Measurements from ENCODE around the gene AK4. TPM values are rescaled to one million over a fixed set of nuclear protein-coding genes. Genes with fewer than 3 reads are reported as not detected.

Gene AK4
- total RNA-seq, 6 donors from 2014 or later, result 0.44 to 7.0 (median 3.6) TPM

- Histone ChIP-seq H3K4me1 (peaks cover 9 to 16% (median 14%) of the 10 kb centered on the region in 4 donors), H3K4me3 (no peak overlapping the region), H3K27me3 (no peaks in the 10 kb centered on the region), H3K9me3 (no peaks in the 10 kb centered on the region), H3K36me3 (no peaks in the 10 kb centered on the region), H3K27ac (no peak overlapping the region)
- no peak for ATAC-seq (ENCODE audit: low FRiP score in 2 of 2)
- DNase-seq, result no peak
- WGBS, 2 donors, result 88 to 90% methylated on average over 2 of the region's 2 CpGs
- TF ChIP-seq POLR2A (IDR thresholded peaks at IDR 0.05) (no peak), POLR2AphosphoS5 (IDR thresholded peaks at IDR 0.05) (no peak), CTCF (IDR thresholded peaks at IDR 0.05) (no peak), EP300 (IDR thresholded peaks at IDR 0.05) (no peak)
Observed at GRCh38 chr1:65269612-65270011, 121.6 kb downstream of the AK4 start.

GRCh38 chr1:65276197-65276939 lies 128.4 kb downstream of the AK4 start:
- 82 to 90% methylated on average over 1 of the region's 1 CpG for WGBS, 2 donors
- ATAC-seq (ENCODE audit: low FRiP score in 2 of 2), result no peak
- no peak for DNase-seq
- Histone ChIP-seq H3K9me3 (no peaks in the 10 kb centered on the region), H3K36me3 (no peaks in the 10 kb centered on the region), H3K27ac (no peak overlapping the region), H3K4me1 (no peaks in the 10 kb centered on the region), H3K4me3 (no peak overlapping the region), H3K27me3 (no peaks in the 10 kb centered on the region)
- TF ChIP-seq POLR2A (IDR thresholded peaks at IDR 0.05) (no peak), CTCF (IDR thresholded peaks at IDR 0.05) (no peak), POLR2AphosphoS5 (IDR thresholded peaks at IDR 0.05) (no peak), EP300 (IDR thresholded peaks at IDR 0.05) (no peak)

GRCh38 chr1:65277605-65278347 lies 129.8 kb downstream of the AK4 start:
- TF ChIP-seq EP300 (IDR thresholded peaks at IDR 0.05) (no peak), POLR2A (IDR thresholded peaks at IDR 0.05) (no peak)
- Histone ChIP-seq H3K36me3 (no peaks in the 10 kb centered on the region), H3K4me3 (no peak overlapping the region), H3K4me1 (no peaks in the 10 kb centered on the region), H3K9me3 (no peaks in the 10 kb centered on the region), H3K27me3 (no peaks in the 10 kb centered on the region), H3K27ac (no peak overlapping the region)
- DNase-seq (no peak), ATAC-seq (ENCODE audit: low FRiP score in 2 of 2) (no peak)
- 57 to 66% methylated on average over 10 of the region's 10 CpGs for WGBS, 2 donors

GRCh38 chr1:65278376-65279069 lies 130.5 kb downstream of the AK4 start:
- no peaks in the 10 kb centered on the region for H3K36me3 ChIP-seq

More at GRCh38 chr1:65278376-65279069, 130.5 kb downstream of the AK4 start:
- peak overlapping the region in 2 of 4 donors; percentile 25 to 35 for H3K27ac ChIP-seq
- H3K4me1 ChIP-seq, result no peaks in the 10 kb centered on the region
- no peak for ATAC-seq (ENCODE audit: low FRiP score in 2 of 2)
- no peaks in the 10 kb centered on the region for H3K27me3 ChIP-seq
- TF ChIP-seq POLR2AphosphoS5 (IDR thresholded peaks at IDR 0.05), result no peak
- TF ChIP-seq POLR2A (IDR thresholded peaks at IDR 0.05), result no peak
- TF ChIP-seq CTCF (IDR thresholded peaks at IDR 0.05), result no peak
- TF ChIP-seq EP300 (IDR thresholded peaks at IDR 0.05), result no peak
- WGBS, 2 donors, result 52 to 65% methylated on average over 5 of the region's 5 CpGs
- no peak for DNase-seq
- no peaks in the 10 kb centered on the region for H3K9me3 ChIP-seq
- H3K4me3 ChIP-seq, result no peak overlapping the region

Data from upper lobe of left lung (tissue), 6 donors.